Effector CD4-positive, alpha-beta T cell (primary cell): ENCODE results near the gene IL23R.

Experiments used
- DNase-seq: peaks from one replicate; pipeline ENCODE4 v3.0.0-alpha.2; 2020

IL23R gene

GRCh38 chr1:67250051-67250653 lies 83.9 kb downstream of the IL23R start:
- no peak for DNase-seq

- no peak for DNase-seq
Observed at GRCh38 chr1:67256291-67257172, 90.3 kb downstream of the IL23R start.

- DNase-seq: no peak
Observed at GRCh38 chr1:67257173-67257535, 90.9 kb downstream of the IL23R start.

GRCh38 chr1:67261680-67262079 lies 95.4 kb downstream of the IL23R start:
- no peak for DNase-seq

GRCh38 chr1:67262735-67263134 lies 96.5 kb downstream of the IL23R start:
- no peak for DNase-seq

GRCh38 chr1:67264152-67264551 lies 97.9 kb downstream of the IL23R start:
- no peak for DNase-seq

GRCh38 chr1:67264899-67265298 lies 98.6 kb downstream of the IL23R start:
- DNase-seq: no peak

GRCh38 chr1:67269061-67269460 lies 102.8 kb downstream of the IL23R start:
- no peak for DNase-seq

- DNase-seq: no peak
Observed at GRCh38 chr1:67270541-67270940, 104.3 kb downstream of the IL23R start.

GRCh38 chr1:67273591-67273990 lies 107.3 kb downstream of the IL23R start:
- DNase-seq: no peak

- no peak for DNase-seq
Observed at GRCh38 chr1:67274623-67275325, 108.5 kb downstream of the IL23R start.

GRCh38 chr1:67280696-67281095 lies 114.4 kb downstream of the IL23R start:
- DNase-seq: no peak

GRCh38 chr1:67281244-67281643 lies 115.0 kb downstream of the IL23R start:
- DNase-seq: no peak

GRCh38 chr1:67285780-67286488 lies 119.7 kb downstream of the IL23R start:
- DNase-seq: no peak

- no peak for DNase-seq
Observed at GRCh38 chr1:67290236-67290635, 124.0 kb downstream of the IL23R start.

GRCh38 chr1:67294836-67295617 lies 128.8 kb downstream of the IL23R start:
- no peak for DNase-seq

- no peak for DNase-seq
Observed at GRCh38 chr1:67298762-67299161, 132.5 kb downstream of the IL23R start.

GRCh38 chr1:67299296-67299695 lies 133.0 kb downstream of the IL23R start:
- no peak for DNase-seq

- DNase-seq: no peak
Observed at GRCh38 chr1:67300561-67300960, 134.3 kb downstream of the IL23R start.

- no peak for DNase-seq
Observed at GRCh38 chr1:67304023-67304422, 137.8 kb downstream of the IL23R start.

GRCh38 chr1:67306547-67306946 lies 140.3 kb downstream of the IL23R start:
- DNase-seq: no peak
